ENCODE data around the gene PLXNB1. TPM values are rescaled to one million over a fixed set of nuclear protein-coding genes. Genes with fewer than 3 reads are reported as not detected.
"Not testable (repeated sequence)": the region's sequence is repeated elsewhere in the genome, so short reads cannot be mapped to it uniquely, and the experiment has no call there.

PLXNB1 gene
- total RNA-seq, 1 experiment from 2014 or later = 35.6 TPM

GRCh38 chr3:48474619-48475018 lies 44.7 kb upstream of the PLXNB1 start:
- H3K9me2 ChIP-seq (ENCODE audit: insufficient read depth) = no peaks in the 10 kb centered on the region
- no peaks in the 10 kb centered on the region for H3K27me3 ChIP-seq (ENCODE audit: insufficient read depth, low read length)
- peak overlapping the region; percentile 6; the same call in 1 of the 2 replicates for H3K4me2 ChIP-seq (ENCODE audit: low read length)
- H3K9ac ChIP-seq (ENCODE audit: low read length) = no peak overlapping the region
- TF ChIP-seq ZNF274 (IDR thresholded peaks at IDR 0.05; ENCODE audit: low read depth, low read length) = no peak
- no peak for TF ChIP-seq ATF3 (IDR thresholded peaks at IDR 0.05)
- TF ChIP-seq, protein P1, sequence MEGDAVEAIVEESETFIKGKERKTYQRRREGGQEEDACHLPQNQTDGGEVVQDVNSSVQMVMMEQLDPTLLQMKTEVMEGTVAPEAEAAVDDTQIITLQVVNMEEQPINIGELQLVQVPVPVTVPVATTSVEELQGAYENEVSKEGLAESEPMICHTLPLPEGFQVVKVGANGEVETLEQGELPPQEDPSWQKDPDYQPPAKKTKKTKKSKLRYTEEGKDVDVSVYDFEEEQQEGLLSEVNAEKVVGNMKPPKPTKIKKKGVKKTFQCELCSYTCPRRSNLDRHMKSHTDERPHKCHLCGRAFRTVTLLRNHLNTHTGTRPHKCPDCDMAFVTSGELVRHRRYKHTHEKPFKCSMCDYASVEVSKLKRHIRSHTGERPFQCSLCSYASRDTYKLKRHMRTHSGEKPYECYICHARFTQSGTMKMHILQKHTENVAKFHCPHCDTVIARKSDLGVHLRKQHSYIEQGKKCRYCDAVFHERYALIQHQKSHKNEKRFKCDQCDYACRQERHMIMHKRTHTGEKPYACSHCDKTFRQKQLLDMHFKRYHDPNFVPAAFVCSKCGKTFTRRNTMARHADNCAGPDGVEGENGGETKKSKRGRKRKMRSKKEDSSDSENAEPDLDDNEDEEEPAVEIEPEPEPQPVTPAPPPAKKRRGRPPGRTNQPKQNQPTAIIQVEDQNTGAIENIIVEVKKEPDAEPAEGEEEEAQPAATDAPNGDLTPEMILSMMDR (IDR thresholded peaks at IDR 0.05 in 2 of 3, conservative IDR thresholded peaks at IDR 0.05 in 1 of 3; ENCODE audit: borderline replicate concordance in 1 of 3, insufficient read depth in 1 of 3, low read depth in 2 of 3, low read length in 2 of 3) = no peak
- TF ChIP-seq ZFX (IDR thresholded peaks at IDR 0.05) = no peak
- H3K9me3 ChIP-seq (ENCODE audit: control insufficient read depth in 1 of 2, insufficient read depth in 1 of 2, low read depth in 1 of 2, low read length in 2 of 2) = no peaks in the 10 kb centered on the region
- H3K79me2 ChIP-seq (ENCODE audit: insufficient read depth, low read length) = peaks cover 28% of the 10 kb centered on the region
- no TSS peak for BruUV-seq (replicated peaks)
- ATAC-seq (no peak), DNase-seq (ENCODE audit: low read depth, low spot score) (no peak)
- H3K36me3 ChIP-seq (ENCODE audit: control insufficient read depth in 1 of 2, insufficient read depth in 2 of 2, low read length in 2 of 2) = no peaks in the 10 kb centered on the region
- no peak overlapping the region for H3K27ac ChIP-seq (ENCODE audit: low read depth, low read length)
- RAD21 ChIA-PET (ENCODE audit: low non-redundant PET in 1 of 2, low total read pairs in 2 of 2, uncharacterized antibody in 2 of 2, unreplicated experiment in 2 of 2) = no interaction called here
- CTCF ChIA-PET = no interaction called here
- peaks cover 20 to 29% of the 10 kb centered on the region in 2 experiments; a peak in 3 of 4 replicates for H3K4me1 ChIP-seq (ENCODE audit: control insufficient read depth in 1 of 2, insufficient read depth in 2 of 2, low read length in 2 of 2)
- H2AFZ ChIP-seq (ENCODE audit: low read depth, low read length, poor library complexity, severe bottlenecking) = no peak overlapping the region
- no peak overlapping the region for H3K4me3 ChIP-seq (replicated peaks in 1 of 2; ENCODE audit: low read depth in 1 of 2, low read length in 2 of 2)
- intact Hi-C loops (cut with micrococcal nuclease) = no loop called here
- H4K20me1 ChIP-seq (ENCODE audit: insufficient read depth) = no peaks in the 10 kb centered on the region
- POLR2A ChIA-PET = no interaction called here

DNA sequence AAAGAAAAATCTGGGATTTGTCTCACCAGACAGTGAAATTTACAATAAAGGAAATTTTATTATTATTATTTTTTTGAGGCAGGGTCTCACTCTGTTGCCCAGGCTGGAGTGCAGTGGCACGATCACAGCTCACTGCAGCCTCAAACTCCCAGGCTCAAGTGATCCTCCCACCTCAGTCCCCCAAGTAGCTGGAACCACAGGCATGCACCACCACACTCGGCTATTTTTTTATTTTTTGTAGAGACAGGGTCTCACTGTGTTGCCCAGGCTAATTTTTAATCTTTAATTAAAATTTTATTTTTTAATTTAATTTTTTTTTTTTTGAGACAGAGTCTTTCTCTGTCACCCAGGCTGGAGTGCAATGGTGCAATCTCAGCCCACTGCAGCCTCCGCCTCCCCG lies 44.1 kb upstream of the PLXNB1 start:
- Histone ChIP-seq H3K4me2 (ENCODE audit: low read length) (0 out of 2 replicates have a peak overlapping the region, but pooled peaks have one; percentile 79), H3K4me1 (ENCODE audit: control insufficient read depth in 1 of 2, insufficient read depth in 2 of 2, low read length in 2 of 2) (peaks cover 20 to 29% of the 10 kb centered on the region in 2 experiments; a peak in 3 of 4 replicates), H3K79me2 (ENCODE audit: insufficient read depth, low read length) (peaks cover 34% of the 10 kb centered on the region), H3K27ac (ENCODE audit: low read depth, low read length) (peak overlapping the region; percentile 73; the same call in 1 of the 2 replicates)
- ATAC-seq; H3K36me3 ChIP-seq (ENCODE audit: control insufficient read depth in 1 of 2, insufficient read depth in 2 of 2, low read length in 2 of 2); H3K9me2 ChIP-seq (ENCODE audit: insufficient read depth); intact Hi-C loops (cut with micrococcal nuclease); H3K4me3 ChIP-seq (replicated peaks in 1 of 2; ENCODE audit: low read depth in 1 of 2, low read length in 2 of 2); BruUV-seq (replicated peaks); H3K27me3 ChIP-seq (ENCODE audit: insufficient read depth, low read length); H2AFZ ChIP-seq (ENCODE audit: low read depth, low read length, poor library complexity, severe bottlenecking); H3K9ac ChIP-seq (ENCODE audit: low read length); H3K9me3 ChIP-seq (ENCODE audit: control insufficient read depth in 1 of 2, insufficient read depth in 1 of 2, low read depth in 1 of 2, low read length in 2 of 2); DNase-seq (ENCODE audit: low read depth, low spot score); H4K20me1 ChIP-seq (ENCODE audit: insufficient read depth): not testable (repeated sequence)
- ChIA-PET POLR2A (interaction anchor here (0.7 to 1.8 kb wide), 4 partner anchors 14 to 244 kb away, joined by 3 to 10 read pairs (median 3); partner anchors contain the start of gene PFKFB4), RAD21 (ENCODE audit: low non-redundant PET in 1 of 2, low total read pairs in 2 of 2, uncharacterized antibody in 2 of 2, unreplicated experiment in 2 of 2) (interaction anchor here in 1 of 2 experiments (1.0 to 1.1 kb wide), 2 partner anchors 31 to 83 kb away, joined by 3 read pairs; partner anchors contain the start of gene PFKFB4), CTCF (interaction anchor here (0.7 to 2.2 kb wide), 7 partner anchors 8 to 161 kb away, joined by 3 to 7 read pairs (median 4); partner anchors contain the start of gene SLC26A6)
